ENCODE measurements around the gene ACTR6.

DNA sequence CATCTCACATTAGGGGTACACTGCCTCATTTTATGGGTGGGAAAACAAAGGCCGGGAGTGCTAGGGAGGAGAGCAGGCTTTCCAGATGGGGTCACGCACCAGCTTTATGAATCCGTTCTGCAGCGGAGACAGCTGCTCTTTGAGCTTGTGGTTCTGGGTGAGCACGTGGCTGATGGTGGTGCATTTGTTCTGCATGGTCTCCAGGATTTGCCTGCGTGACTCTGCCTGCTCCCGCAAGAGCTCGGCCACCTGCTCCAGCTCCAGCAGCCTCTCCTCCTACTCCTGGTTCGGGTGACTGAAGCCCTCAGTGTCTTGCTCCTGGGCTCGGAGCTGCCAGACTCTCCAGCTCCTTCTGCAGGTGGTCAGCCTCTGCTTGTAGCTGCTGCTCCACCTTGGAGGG, 34.4 kb upstream of the ACTR6 start:
- no peak for TF ChIP-seq ZNF274 (IDR thresholded peaks at IDR 0.05; ENCODE audit: insufficient read depth, insufficient read length)
- TF ChIP-seq, protein P1, sequence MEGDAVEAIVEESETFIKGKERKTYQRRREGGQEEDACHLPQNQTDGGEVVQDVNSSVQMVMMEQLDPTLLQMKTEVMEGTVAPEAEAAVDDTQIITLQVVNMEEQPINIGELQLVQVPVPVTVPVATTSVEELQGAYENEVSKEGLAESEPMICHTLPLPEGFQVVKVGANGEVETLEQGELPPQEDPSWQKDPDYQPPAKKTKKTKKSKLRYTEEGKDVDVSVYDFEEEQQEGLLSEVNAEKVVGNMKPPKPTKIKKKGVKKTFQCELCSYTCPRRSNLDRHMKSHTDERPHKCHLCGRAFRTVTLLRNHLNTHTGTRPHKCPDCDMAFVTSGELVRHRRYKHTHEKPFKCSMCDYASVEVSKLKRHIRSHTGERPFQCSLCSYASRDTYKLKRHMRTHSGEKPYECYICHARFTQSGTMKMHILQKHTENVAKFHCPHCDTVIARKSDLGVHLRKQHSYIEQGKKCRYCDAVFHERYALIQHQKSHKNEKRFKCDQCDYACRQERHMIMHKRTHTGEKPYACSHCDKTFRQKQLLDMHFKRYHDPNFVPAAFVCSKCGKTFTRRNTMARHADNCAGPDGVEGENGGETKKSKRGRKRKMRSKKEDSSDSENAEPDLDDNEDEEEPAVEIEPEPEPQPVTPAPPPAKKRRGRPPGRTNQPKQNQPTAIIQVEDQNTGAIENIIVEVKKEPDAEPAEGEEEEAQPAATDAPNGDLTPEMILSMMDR (IDR thresholded peaks at IDR 0.05 in 2 of 3, conservative IDR thresholded peaks at IDR 0.05 in 1 of 3; ENCODE audit: control insufficient read depth in 2 of 3, extremely low read depth in 1 of 3, insufficient read depth in 1 of 3, low read depth in 3 of 3, low read length in 3 of 3) = no peak
- TF ChIP-seq, protein P2, sequence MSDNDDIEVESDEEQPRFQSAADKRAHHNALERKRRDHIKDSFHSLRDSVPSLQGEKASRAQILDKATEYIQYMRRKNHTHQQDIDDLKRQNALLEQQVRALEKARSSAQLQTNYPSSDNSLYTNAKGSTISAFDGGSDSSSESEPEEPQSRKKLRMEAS (IDR thresholded peaks at IDR 0.05; ENCODE audit: low read depth, low read length) = no peak
- no peak for TF ChIP-seq SPI1 (IDR thresholded peaks at IDR 0.05; ENCODE audit: borderline replicate concordance, insufficient read depth, low read depth, low read length)
- TF ChIP-seq, protein P3, sequence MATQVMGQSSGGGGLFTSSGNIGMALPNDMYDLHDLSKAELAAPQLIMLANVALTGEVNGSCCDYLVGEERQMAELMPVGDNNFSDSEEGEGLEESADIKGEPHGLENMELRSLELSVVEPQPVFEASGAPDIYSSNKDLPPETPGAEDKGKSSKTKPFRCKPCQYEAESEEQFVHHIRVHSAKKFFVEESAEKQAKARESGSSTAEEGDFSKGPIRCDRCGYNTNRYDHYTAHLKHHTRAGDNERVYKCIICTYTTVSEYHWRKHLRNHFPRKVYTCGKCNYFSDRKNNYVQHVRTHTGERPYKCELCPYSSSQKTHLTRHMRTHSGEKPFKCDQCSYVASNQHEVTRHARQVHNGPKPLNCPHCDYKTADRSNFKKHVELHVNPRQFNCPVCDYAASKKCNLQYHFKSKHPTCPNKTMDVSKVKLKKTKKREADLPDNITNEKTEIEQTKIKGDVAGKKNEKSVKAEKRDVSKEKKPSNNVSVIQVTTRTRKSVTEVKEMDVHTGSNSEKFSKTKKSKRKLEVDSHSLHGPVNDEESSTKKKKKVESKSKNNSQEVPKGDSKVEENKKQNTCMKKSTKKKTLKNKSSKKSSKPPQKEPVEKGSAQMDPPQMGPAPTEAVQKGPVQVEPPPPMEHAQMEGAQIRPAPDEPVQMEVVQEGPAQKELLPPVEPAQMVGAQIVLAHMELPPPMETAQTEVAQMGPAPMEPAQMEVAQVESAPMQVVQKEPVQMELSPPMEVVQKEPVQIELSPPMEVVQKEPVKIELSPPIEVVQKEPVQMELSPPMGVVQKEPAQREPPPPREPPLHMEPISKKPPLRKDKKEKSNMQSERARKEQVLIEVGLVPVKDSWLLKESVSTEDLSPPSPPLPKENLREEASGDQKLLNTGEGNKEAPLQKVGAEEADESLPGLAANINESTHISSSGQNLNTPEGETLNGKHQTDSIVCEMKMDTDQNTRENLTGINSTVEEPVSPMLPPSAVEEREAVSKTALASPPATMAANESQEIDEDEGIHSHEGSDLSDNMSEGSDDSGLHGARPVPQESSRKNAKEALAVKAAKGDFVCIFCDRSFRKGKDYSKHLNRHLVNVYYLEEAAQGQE (IDR thresholded peaks at IDR 0.05; ENCODE audit: low read depth, low read length) = no peak

Measured in GM12878 (cell line).